Adrenal gland (tissue), 19 donors: ENCODE measurements around the gene S100A10. TPM values are rescaled to one million over a fixed set of nuclear protein-coding genes. Genes with fewer than 3 reads are reported as not detected.

Source experiments
- DNase-seq, 7 donors: peaks; one replicate each; pipeline ENCODE4 v3.0.0-alpha.2; 2019 to 2020
- H3K27ac ChIP-seq, 5 donors: fragments of 200-600 bp; sonication (generic) in 4 of 5; 1 replicate in 3 of 5; 2 replicates in 2 of 5; pipeline versions ENCODE4 v1.5.1 to v1.8.0; 2016 to 2020; ENCODE audit warnings: mild to moderate bottlenecking in 1 of 5
- H3K27me3 ChIP-seq: fragments of 200-600 bp; 2 replicates; pipeline ENCODE4 v1.8.0; 2021
- H3K36me3 ChIP-seq, 2 donors: fragments of 200-600 bp; replicated peaks in 1 of 2; 1 replicate in 1 of 2; 2 replicates in 1 of 2; pipeline versions ENCODE4 v1.5.1 to v1.8.0; 2018 to 2022
- H3K4me1 ChIP-seq, 2 donors: fragments of 200-600 bp; replicated peaks in 1 of 2; 1 replicate in 1 of 2; 2 replicates in 1 of 2; pipeline versions ENCODE4 v1.5.1 to v1.8.0; 2018 to 2021
- H3K4me3 ChIP-seq, 4 donors: fragments of 200-600 bp; sonication (generic) in 3 of 4; one replicate each; pipeline ENCODE4 v1.5.1; 2016 to 2018
- H3K9me3 ChIP-seq, 3 donors: fragments of 200-600 bp; sonication (generic) in 1 of 3; replicated peaks in 1 of 3; 1 replicate in 2 of 3; 2 replicates in 1 of 3; pipeline versions ENCODE4 v1.5.1 to v1.8.0; 2016 to 2021
- POLR2A ChIP-seq, 2 donors: fragments of 450-650 bp; IDR thresholded peaks; one replicate each; pipeline ENCODE4 v1.6.1; 2017; ENCODE audit warnings: antibody characterized with exemption in 2 of 2, mild to moderate bottlenecking in 2 of 2, moderate library complexity in 1 of 2
- WGBS, 4 donors: extraction: QIAGEN DNeasy Blood & Tissue Kit in 2 of 4; methylation state at CpG; one replicate each; pipeline versions ENCODE4 v1.1.5 to v1.1.7; 2013 to 2017; 5-methylcytosine and 5-hydroxymethylcytosine counted together
- intact Hi-C, 2 donors: fragments of 100-400 bp; cut with DNase I; formaldehyde crosslinking; loops; one replicate each; pipeline versions ENCODE4 v1.14.1 to v1.15.0; 2022 to 2023
- long read RNA-seq, 10 donors: library from polyadenylated mRNA in 3 of 10; unstranded in 2 of 10; stranded (forward) in 1 of 10; transcript quantifications; one replicate each; pipeline ENCODE4 v2.0.0 and lab custom pipeline, GENCODE V29; 2021 to 2026
- polyA plus RNA-seq, 3 donors: library from polyadenylated mRNA; stranded (reverse); fragments of 200-250 nt in 2 of 3; fragments of 350-450 nt in 1 of 3; fragmentation: Illumina TruSeq in 1 of 3; extraction: RNeasy Lipid Tissue Mini Kit (QIAGEN cat#74804) in 1 of 3; gene quantifications; one replicate each; pipeline ENCODE4 v1.2.3, GENCODE V29; 2013 to 2014
- total RNA-seq, 9 donors: library from RNA; depleted of rRNA in 4 of 9; stranded (reverse); fragments of >200 nt in 4 of 9; fragments of 120-200 nt in 1 of 9; fragmentation: NEBNext Ultra II Directional in 1 of 9; extraction: Animal tissue kit (Norgen Biotek cat#: 25700) in 1 of 9; gene quantifications; one replicate each; pipeline versions ENCODE4 v1.1.0 to v1.2.4, GENCODE V29; 2013 to 2023
- TF ChIP-seq, protein P1 (sequence below), 6 experiments: fragments of 450-650 bp in 4 of 6; fragments of 200-600 bp in 2 of 6; sonication (generic) in 1 of 6; IDR thresholded peaks; 1 replicate in 5 of 6; 2 replicates in 1 of 6; pipeline versions ENCODE4 v1.5.1 to v1.8.0; 2016 to 2021; ENCODE audit warnings: antibody characterized with exemption in 6 of 6, mild to moderate bottlenecking in 2 of 6, moderate library complexity in 1 of 6
- donor health status: healthy with polysubstance abuse.
- donor health status: Bipolar disorder and iron deficiency.
- donor health status: DM: yes; HTN: yes; CAD: no.
- donor health status: DM: no; HTN: no; CAD: no.
- donor health status: DM: no; HTN: no; CAD: no.
- donor health status: DM: yes; HTN: yes; CAD: no.

Gene S100A10, protein sequence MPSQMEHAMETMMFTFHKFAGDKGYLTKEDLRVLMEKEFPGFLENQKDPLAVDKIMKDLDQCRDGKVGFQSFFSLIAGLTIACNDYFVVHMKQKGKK
- 100 to 1,000 TPM in 5 of 9 donors, 10 to 100 TPM in 4; 24.9 to 463 (median 190) TPM for total RNA-seq
- 100 to 1,000 TPM; 439 to 860 (median 798) TPM for polyA plus RNA-seq
- long read RNA-seq, donor 1, transcript S100A10-202 (3 exons, 1,202 nt) = major isoform, 35 of 61 reads
- long read RNA-seq, donor 1, partial matches to known transcripts = 26 of 61 reads
- long read RNA-seq, donor 1, other reads (novel, unspliced or antisense) = 0 of 61 reads
- long read RNA-seq, donor 2, transcript S100A10-202 (3 exons, 1,202 nt) = major isoform, 47 of 92 reads
- long read RNA-seq, donor 2, partial matches to known transcripts = 45 of 92 reads
- long read RNA-seq, donor 2, other reads (novel, unspliced or antisense) = 0 of 92 reads
- long read RNA-seq, donor 3, transcript S100A10-202 (3 exons, 1,202 nt) = major isoform, 46 of 66 reads
- long read RNA-seq, donor 3, partial matches to known transcripts = 20 of 66 reads
- long read RNA-seq, donor 3, other reads (novel, unspliced or antisense) = 0 of 66 reads
- long read RNA-seq, donor 4, transcript S100A10-202 (3 exons, 1,202 nt) = major isoform, 449 of 459 reads
- long read RNA-seq, donor 4, partial matches to known transcripts = 9 of 459 reads
- long read RNA-seq, donor 4, other reads (novel, unspliced or antisense) = 1 of 459 reads
- long read RNA-seq, donor 5, transcript S100A10-202 (3 exons, 1,202 nt) = major isoform, 280 of 288 reads
- long read RNA-seq, donor 5, partial matches to known transcripts = 6 of 288 reads
- long read RNA-seq, donor 5, other reads (novel, unspliced or antisense) = 1 of 288 reads
- long read RNA-seq, donor 6, transcript S100A10-202 (3 exons, 1,202 nt) = major isoform, 387 of 394 reads
- long read RNA-seq, donor 6, partial matches to known transcripts = 5 of 394 reads
- long read RNA-seq, donor 6, other reads (novel, unspliced or antisense) = 1 of 394 reads
- long read RNA-seq, donor 7, transcript S100A10-202 (3 exons, 1,202 nt) = major isoform, 29 of 43 reads
- long read RNA-seq, donor 7, partial matches to known transcripts = 14 of 43 reads
- long read RNA-seq, donor 7, other reads (novel, unspliced or antisense) = 0 of 43 reads
- long read RNA-seq, donor 8, transcript S100A10-202 (3 exons, 1,202 nt) = major isoform, 68 of 115 reads
- long read RNA-seq, donor 8, partial matches to known transcripts = 47 of 115 reads
- long read RNA-seq, donor 8, other reads (novel, unspliced or antisense) = 0 of 115 reads
- long read RNA-seq, donor 9, transcript S100A10-202 (3 exons, 1,202 nt) = major isoform, 41 of 53 reads
- long read RNA-seq, donor 9, partial matches to known transcripts = 12 of 53 reads
- long read RNA-seq, donor 9, other reads (novel, unspliced or antisense) = 0 of 53 reads
- long read RNA-seq, donor 10, transcript S100A10-202 (3 exons, 1,202 nt) = major isoform, 14 of 30 reads
- long read RNA-seq, donor 10, partial matches to known transcripts = 16 of 30 reads
- long read RNA-seq, donor 10, other reads (novel, unspliced or antisense) = 0 of 30 reads

- peak; percentile 73 to 81 (median 78) for DNase-seq
- intact Hi-C loops = no loop called here
- peaks cover 33 to 58% of the 10 kb centered on the region in 2 donors for H3K4me1 ChIP-seq
Observed at GRCh38 chr1:151993734-151994496, at the start of gene S100A10. Gene S100A10, minus strand, starts transcription at chr1:151993859. Its CDS starts 7,629 bp downstream, at chr1:151986230.

DNA sequence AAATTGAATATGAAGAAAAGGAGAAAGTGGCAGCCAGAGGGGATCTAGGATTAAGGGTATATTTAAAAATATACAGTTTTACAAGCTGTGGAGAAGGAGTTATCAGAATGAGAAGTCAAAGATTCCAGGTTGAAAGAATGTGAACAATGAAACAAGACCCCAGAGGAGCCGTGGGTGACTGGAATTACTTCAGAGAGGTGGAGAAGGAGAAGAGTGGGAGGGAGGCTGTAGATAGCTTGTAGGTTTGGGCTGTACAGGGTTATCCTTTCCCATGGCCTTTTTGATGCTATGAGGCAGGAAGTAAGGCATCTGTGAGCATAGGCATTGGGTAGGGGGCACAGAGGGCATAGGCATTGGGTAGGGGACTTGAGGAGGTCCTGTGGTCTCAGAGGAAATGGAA, 48.4 kb upstream of the S100A10 start:
- DNase-seq = no peak
- no peaks in the 10 kb centered on the region for H3K36me3 ChIP-seq
- TF ChIP-seq POLR2A (IDR thresholded peaks at IDR 0.05) = no peak
- TF ChIP-seq, protein P1, sequence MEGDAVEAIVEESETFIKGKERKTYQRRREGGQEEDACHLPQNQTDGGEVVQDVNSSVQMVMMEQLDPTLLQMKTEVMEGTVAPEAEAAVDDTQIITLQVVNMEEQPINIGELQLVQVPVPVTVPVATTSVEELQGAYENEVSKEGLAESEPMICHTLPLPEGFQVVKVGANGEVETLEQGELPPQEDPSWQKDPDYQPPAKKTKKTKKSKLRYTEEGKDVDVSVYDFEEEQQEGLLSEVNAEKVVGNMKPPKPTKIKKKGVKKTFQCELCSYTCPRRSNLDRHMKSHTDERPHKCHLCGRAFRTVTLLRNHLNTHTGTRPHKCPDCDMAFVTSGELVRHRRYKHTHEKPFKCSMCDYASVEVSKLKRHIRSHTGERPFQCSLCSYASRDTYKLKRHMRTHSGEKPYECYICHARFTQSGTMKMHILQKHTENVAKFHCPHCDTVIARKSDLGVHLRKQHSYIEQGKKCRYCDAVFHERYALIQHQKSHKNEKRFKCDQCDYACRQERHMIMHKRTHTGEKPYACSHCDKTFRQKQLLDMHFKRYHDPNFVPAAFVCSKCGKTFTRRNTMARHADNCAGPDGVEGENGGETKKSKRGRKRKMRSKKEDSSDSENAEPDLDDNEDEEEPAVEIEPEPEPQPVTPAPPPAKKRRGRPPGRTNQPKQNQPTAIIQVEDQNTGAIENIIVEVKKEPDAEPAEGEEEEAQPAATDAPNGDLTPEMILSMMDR (IDR thresholded peaks at IDR 0.05) = no peak
- no peak overlapping the region for H3K27ac ChIP-seq
- H3K4me3 ChIP-seq = no peak overlapping the region
- H3K27me3 ChIP-seq = no peaks in the 10 kb centered on the region
- WGBS, 4 donors = 48 to 65% (median 59%) methylated on average over 1 of the region's 1 CpG
- peaks cover 2 to 7% of the 10 kb centered on the region in 2 donors for H3K4me1 ChIP-seq
- intact Hi-C loops = no loop called here
- no peaks in the 10 kb centered on the region for H3K9me3 ChIP-seq

More at GRCh38 chr1:151993734-151994496, at the start of gene S100A10:
- H3K4me3 ChIP-seq = peak within 1 kb of the TSS; percentile 53 to 76 (median 69)
- WGBS, 4 donors = 0 to 6% (median 3%) methylated on average over 17 to 69 of the region's 69 CpGs
- H3K27ac ChIP-seq = peak within 1 kb of the TSS; percentile 70 to 85 (median 80)
- H3K36me3 ChIP-seq = no peaks in the 10 kb centered on the region
- no peaks in the 10 kb centered on the region for H3K27me3 ChIP-seq
- no peaks in the 10 kb centered on the region for H3K9me3 ChIP-seq
- TF ChIP-seq, protein P1 (IDR thresholded peaks at IDR 0.05) = no peak
- TF ChIP-seq POLR2A (IDR thresholded peaks at IDR 0.05) = peak; percentile 50 to 71

GRCh38 chr1:152039886-152040285, 46.2 kb upstream of the S100A10 start:
- Histone ChIP-seq H3K4me1 (peaks cover 4 to 12% of the 10 kb centered on the region in 2 donors), H3K27me3 (no peaks in the 10 kb centered on the region), H3K4me3 (no peak overlapping the region), H3K36me3 (no peaks in the 10 kb centered on the region), H3K27ac (no peak overlapping the region), H3K9me3 (no peaks in the 10 kb centered on the region)
- no peak for TF ChIP-seq POLR2A (IDR thresholded peaks at IDR 0.05)
- TF ChIP-seq, protein P1 (IDR thresholded peaks at IDR 0.05) = no peak
- no peak for DNase-seq
- intact Hi-C loops = no loop called here
- WGBS, 4 donors = 56 to 78% (median 70%) methylated on average over 1 of the region's 1 CpG
